Kasumi-1 (cell line): ENCODE measurements around the gene RAI14.
A peak's percentile ranks its signal among the peaks of the same experiment; 100 is the strongest.
"Not testable (repeated sequence)": the region's sequence is repeated elsewhere in the genome, so short reads cannot be mapped to it uniquely, and the experiment has no call there.

Source experiments
- DNase-seq, 2 experiments: peaks; one replicate each; lab custom pipeline; 2025; lab: John Stamatoyannopoulos, UW

Gene RAI14

DNA sequence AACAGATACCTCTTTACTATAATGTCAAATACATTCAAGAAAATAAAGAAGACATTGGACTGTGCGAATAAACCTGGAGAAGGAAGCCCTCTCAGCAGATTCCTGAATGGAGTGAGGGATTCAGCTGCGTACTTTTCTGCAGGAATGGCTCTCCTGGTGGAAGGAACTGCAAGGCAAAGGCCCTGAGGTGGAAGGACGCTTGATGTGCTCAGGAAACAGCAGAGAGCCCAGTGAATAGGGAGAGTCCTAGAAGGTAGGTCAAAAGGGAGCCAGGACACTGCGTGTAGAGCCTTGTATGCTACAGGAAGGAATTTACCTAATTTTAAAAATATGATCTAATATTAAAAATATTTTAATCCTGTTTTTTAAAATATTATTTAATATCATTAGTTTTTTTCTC is 114.4 kb downstream of the RAI14 start:
- no peak for DNase-seq

DNA sequence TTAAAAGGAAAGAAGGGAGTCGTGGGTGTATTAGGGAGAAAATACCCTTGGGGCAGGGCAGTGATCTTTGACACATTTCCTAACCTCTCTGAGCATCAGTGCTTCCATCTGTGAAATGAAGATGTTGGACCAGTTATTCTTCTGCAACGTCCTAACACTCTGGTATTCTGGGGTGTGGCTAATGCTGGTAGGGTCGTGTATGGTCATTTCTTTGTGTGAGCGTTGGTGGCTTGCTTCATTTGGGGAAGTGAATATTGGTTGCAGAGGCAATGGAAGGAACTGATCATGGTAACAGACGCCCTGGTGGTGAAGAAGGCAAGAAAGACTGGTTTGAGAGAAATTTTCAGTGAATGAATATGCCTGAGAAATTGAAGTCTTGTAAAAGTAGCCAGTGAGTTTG is 114.9 kb downstream of the RAI14 start:
- DNase-seq, result no peak

GRCh38 chr5:34772267-34773098 is 116.4 kb downstream of the RAI14 start:
- no peak for DNase-seq

- no peak for DNase-seq
Measured at GRCh38 chr5:34774139-34774538, 118.0 kb downstream of the RAI14 start.

DNA sequence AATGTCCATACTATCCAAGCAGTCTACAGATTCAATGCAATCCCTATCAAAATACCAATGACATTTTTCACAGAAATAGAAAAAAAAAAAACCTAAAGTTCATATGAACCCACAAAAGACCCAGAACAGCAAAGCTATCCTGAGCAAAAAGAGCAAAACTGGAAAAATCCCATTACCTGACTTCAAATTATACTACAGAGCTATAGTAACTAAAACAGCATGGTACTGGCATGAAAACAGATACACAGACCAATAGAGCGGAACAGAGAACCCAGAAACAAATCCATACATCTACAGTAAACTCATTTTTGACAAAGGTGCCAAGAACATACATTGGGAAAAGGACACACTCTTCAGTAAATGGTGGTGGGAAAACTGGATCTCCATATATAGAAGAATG is 118.5 kb downstream of the RAI14 start:
- not testable (repeated sequence) for DNase-seq

- DNase-seq, result no peak
Measured at GRCh38 chr5:34775886-34776285, 119.8 kb downstream of the RAI14 start.

GRCh38 chr5:34778091-34778850 is 122.1 kb downstream of the RAI14 start:
- no peak for DNase-seq

- DNase-seq, result not testable (repeated sequence)
Measured at GRCh38 chr5:34783892-34784291, 127.8 kb downstream of the RAI14 start.

- no peak for DNase-seq
Measured at GRCh38 chr5:34787035-34787434, 130.9 kb downstream of the RAI14 start.

GRCh38 chr5:34789021-34789531 is 132.9 kb downstream of the RAI14 start:
- DNase-seq, result no peak

DNA sequence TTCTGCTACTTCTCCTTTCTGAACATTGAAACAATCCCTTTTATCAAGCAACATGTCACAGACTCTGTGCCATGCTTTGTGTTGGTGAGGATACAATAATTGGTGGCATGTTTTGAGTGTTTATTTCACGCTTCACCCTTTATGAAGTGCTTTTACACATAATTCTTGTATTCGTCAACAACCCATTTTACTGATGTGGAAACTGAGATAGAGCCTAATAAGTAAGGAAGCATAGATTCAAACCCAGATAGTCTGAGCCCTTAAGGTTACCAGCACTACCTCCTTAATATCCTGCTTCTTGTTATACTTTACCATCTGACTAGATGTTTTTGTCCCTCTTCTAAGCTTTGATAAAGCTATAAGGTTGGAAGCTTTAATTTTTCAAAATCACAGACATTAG is 133.5 kb downstream of the RAI14 start:
- no peak for DNase-seq

DNA sequence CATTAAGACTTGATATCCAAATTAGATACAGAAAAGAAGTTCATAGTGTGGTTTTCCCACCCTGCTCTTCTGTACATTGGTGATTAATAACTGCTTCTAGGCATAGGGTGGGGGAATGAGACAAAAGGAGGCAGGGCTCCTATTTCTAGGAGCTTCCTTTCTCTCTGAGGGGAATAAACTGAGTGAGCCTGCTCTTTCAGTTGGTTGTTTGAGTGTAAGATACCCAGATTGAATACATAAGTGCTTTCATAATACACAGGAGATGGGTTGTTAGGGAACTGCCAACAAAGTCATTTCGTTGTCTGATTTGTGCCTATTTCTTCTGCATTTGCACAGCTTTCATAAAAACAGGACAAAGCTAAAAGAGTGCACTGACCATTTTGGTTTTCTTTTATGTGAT is 133.9 kb downstream of the RAI14 start:
- DNase-seq, result no peak

DNA sequence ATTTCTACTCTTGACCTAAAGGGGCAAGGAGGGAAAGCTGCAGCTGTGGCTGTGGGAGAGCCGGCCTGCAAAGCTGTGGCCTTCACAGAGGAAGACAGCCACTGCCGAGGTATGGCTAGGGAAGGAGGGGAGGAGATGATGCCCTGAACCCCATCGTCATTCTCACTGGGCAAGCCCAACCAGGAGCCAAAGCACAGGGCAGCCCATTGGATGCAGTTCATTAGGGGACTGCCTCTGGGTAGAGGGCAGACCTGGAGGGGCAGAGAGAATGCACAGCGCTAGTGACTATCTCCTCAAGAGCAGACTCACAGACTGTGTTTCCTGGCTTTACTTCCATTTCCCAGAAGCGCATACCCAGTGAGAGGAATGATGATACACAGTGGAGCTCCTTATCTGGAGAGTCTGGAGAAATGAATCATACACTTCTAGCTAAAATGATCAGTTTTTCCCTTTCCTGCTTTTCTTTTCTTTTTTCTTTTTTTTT is 135.7 kb downstream of the RAI14 start:
- no peak for DNase-seq

GRCh38 chr5:34802834-34803563 is 146.9 kb downstream of the RAI14 start:
- no peak for DNase-seq

GRCh38 chr5:34803974-34804732 is 148.0 kb downstream of the RAI14 start:
- DNase-seq, result peak; percentile 36 to 39

GRCh38 chr5:34804913-34805312 is 148.8 kb downstream of the RAI14 start:
- no peak for DNase-seq

DNA sequence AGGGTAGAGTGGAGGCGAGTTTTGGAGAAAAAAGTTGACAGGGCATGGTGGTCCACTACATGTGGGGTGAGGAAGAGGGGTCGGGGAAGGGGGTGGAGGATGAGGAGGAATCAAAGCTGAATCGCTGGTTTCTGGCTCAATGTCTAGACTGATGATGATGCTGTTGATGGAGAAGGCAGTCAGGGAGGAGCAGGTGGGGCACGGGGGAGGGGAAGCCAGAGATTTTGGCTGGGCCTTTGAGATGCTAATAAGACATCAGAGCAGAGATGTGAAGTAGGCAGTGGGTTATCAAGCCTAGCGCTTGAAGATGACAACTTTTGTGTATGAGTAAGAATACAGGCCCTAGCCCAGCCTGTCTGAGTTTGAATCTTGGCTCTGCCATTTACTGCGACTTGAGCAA is 150.4 kb downstream of the RAI14 start:
- no peak for DNase-seq

GRCh38 chr5:34811706-34812105 is 155.6 kb downstream of the RAI14 start:
- no peak for DNase-seq

DNA sequence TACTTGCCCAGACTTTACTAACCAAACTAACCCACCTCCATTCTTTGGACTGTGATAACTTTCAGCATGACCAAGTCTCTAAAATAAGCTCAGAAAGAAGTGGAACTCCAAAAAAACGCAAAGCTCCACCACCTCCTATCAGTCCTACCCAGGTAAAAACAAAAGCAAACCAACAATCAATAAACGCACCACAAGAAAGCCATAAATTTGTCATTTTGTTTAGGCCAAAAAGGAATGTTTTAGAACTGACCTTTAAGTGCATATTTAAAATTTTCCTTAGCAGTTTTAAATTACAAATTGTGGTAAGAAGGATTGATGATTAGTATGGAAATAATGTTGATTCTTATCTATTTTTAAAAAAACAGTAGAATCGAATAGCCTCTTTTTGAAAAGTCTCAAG is 157.4 kb downstream of the RAI14 start:
- no peak for DNase-seq

- no peak for DNase-seq
Measured at GRCh38 chr5:34817558-34818351, 161.6 kb downstream of the RAI14 start.

GRCh38 chr5:34818717-34819116 is 162.6 kb downstream of the RAI14 start:
- DNase-seq, result no peak
